IPS-20b (cell line): ENCODE results near the gene GTF3C5.
"Not testable (repeated sequence)": the region's sequence is repeated elsewhere in the genome, so short reads cannot be mapped to it uniquely, and the experiment has no call there.

ENCODE experiments used
- H3K27ac ChIP-seq: one replicate; pipeline ENCODE4 v1.5.1; 2013; ENCODE audit warnings: low read length
- H3K27me3 ChIP-seq: 2 replicates; pipeline ENCODE4 v1.6.1; 2013; ENCODE audit warnings: mild to moderate bottlenecking, low read length, inconsistent platforms; ENCODE audit not compliant: insufficient read depth
- H3K36me3 ChIP-seq: 2 replicates; pipeline ENCODE4 v1.6.1; 2013; ENCODE audit warnings: low read depth, mild to moderate bottlenecking, inconsistent platforms, low read length, moderate library complexity; ENCODE audit not compliant: insufficient read depth
- H3K4me1 ChIP-seq: 2 replicates; pipeline ENCODE4 v1.6.1; 2013; ENCODE audit warnings: mild to moderate bottlenecking, control low read depth, inconsistent platforms, low read length, moderate library complexity; ENCODE audit not compliant: insufficient read depth
- H3K4me3 ChIP-seq: 2 replicates; pipeline ENCODE4 v1.5.1; 2013; ENCODE audit warnings: mild to moderate bottlenecking, low read length, inconsistent platforms
- H3K9ac ChIP-seq: 2 replicates; pipeline ENCODE4 v1.6.1; 2013; ENCODE audit warnings: low read depth, mild to moderate bottlenecking, inconsistent platforms, low read length, moderate library complexity
- H3K9me3 ChIP-seq: 2 replicates; pipeline ENCODE4 v1.6.1; 2013; ENCODE audit warnings: mild to moderate bottlenecking, low read depth, low read length, inconsistent platforms; ENCODE audit not compliant: insufficient read depth

GTF3C5 gene

GRCh38 chr9:133076691-133077090 is 45.9 kb downstream of the GTF3C5 start:
- Histone ChIP-seq H3K27ac (no peak overlapping the region), H3K27me3 (no peaks in the 10 kb centered on the region), H3K9me3 (no peaks in the 10 kb centered on the region), H3K4me1 (no peaks in the 10 kb centered on the region), H3K9ac (no peak overlapping the region), H3K36me3 (no peaks in the 10 kb centered on the region), H3K4me3 (no peak overlapping the region)

DNA sequence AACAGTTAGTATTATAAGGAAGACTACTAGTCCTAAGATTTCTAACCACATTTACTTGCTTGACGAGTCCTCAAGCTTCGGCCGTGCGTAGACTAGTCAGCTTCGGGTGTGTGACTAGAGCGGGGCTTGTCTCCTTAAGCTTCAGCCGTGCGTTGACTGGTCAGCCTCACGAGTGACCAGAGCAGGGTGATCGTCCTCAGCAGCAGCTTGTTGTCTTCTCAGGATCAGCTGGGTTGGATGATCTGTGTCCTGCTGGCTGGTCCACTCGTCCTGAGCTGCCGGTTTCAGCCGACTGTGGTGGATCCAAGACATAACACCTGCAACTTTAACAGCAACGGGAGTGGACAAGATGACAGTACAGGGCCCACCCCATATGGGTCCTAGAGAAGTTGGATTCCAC is 47.7 kb downstream of the GTF3C5 start:
- Histone ChIP-seq H3K4me1 (no peaks in the 10 kb centered on the region), H3K9me3 (no peaks in the 10 kb centered on the region), H3K27ac (no peak overlapping the region), H3K9ac (no peak overlapping the region), H3K4me3 (no peak overlapping the region), H3K36me3 (no peaks in the 10 kb centered on the region), H3K27me3 (no peaks in the 10 kb centered on the region)

DNA sequence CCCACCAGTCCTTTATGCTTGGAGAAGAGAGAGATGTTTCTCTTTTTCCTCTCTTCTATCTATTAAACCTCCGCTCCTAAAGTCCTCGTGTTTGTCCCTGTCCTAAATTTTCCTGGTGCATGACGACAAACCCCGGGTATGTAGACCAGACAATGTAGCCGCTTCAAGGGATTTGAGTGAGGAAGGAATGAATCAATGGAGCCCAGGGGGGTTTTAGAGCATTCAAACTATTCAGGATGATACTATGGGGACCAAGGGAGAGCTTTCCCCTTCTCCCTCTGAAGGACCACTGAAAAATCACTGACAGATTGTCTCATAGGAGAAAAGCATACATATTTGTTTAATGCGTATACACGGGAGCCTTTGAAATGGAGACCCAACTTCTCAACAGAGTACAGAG is 49.4 kb downstream of the GTF3C5 start:
- no peak overlapping the region for H3K9ac ChIP-seq
- H3K4me1 ChIP-seq, result no peaks in the 10 kb centered on the region
- H3K9me3 ChIP-seq, result no peaks in the 10 kb centered on the region
- no peaks in the 10 kb centered on the region for H3K36me3 ChIP-seq
- no peak overlapping the region for H3K27ac ChIP-seq
- no peak overlapping the region for H3K4me3 ChIP-seq
- no peaks in the 10 kb centered on the region for H3K27me3 ChIP-seq

- H3K27me3 ChIP-seq, H3K27ac ChIP-seq, H3K4me1 ChIP-seq, H3K36me3 ChIP-seq, H3K9me3 ChIP-seq, H3K4me3 ChIP-seq, H3K9ac ChIP-seq: not testable (repeated sequence)
Observed at GRCh38 chr9:133080786-133081779, 50.3 kb downstream of the GTF3C5 start.

- H3K9ac ChIP-seq, H3K27ac ChIP-seq, H3K4me3 ChIP-seq, H3K36me3 ChIP-seq, H3K27me3 ChIP-seq, H3K4me1 ChIP-seq, H3K9me3 ChIP-seq: not testable (repeated sequence)
Observed at GRCh38 chr9:133081957-133082644, 51.3 kb downstream of the GTF3C5 start.

- not testable (repeated sequence) for H3K9ac ChIP-seq, H3K9me3 ChIP-seq, H3K27ac ChIP-seq, H3K36me3 ChIP-seq, H3K4me3 ChIP-seq, H3K27me3 ChIP-seq, H3K4me1 ChIP-seq
Observed at GRCh38 chr9:133083688-133084087, 52.9 kb downstream of the GTF3C5 start.

DNA sequence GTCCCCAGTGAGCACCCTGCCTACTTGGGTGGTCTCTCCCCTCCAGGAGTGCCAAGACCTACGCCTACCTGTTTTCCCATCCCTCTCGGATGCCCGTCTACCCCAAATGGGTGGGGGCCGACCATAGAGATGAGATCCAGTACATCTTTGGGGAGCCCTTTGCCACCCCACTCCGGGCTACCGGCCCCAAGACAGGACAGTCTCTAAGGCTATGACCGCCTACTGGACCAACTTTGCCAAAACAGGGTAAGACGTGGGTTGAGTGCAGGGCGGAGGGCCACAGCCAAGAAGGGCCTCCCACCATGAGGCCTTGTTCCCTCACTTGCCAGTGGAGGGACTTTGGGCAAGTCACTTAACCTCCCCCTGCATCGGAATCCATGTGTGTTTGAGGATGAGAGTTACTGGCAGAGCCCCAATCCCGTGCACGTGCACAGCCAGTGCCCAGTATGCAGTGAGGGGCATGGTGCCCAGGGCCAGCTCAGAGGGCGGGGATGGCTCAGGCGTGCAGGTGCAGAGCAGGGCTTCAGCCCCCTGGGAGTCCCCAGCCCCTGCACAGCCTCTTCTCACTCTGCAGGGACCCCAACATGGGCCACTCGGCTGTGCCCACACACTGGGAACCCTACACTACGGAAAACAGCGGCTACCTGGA is 55.5 kb downstream of the GTF3C5 start:
- not testable (repeated sequence) for H3K4me1 ChIP-seq

DNA sequence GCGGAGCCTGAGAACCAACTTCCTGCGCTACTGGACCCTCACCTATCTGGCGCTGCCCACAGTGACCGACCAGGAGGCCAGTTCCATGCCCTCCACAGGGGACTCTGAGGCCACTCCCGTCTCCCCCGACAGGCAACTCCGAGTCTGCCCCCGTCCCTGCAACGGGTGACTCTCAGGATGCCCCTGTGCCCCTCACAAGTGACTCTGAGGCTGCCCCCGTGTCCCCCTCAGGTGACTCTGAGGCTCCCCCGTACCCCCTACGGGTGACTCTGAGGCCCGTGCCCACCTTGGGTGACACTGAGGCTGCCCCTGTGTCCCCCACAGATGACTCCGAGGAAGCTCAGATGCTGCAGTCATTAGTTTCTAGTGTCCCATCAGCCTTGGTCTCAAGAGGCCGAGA is 56.1 kb downstream of the GTF3C5 start:
- no peaks in the 10 kb centered on the region for H3K9me3 ChIP-seq
- no peaks in the 10 kb centered on the region for H3K36me3 ChIP-seq
- no peaks in the 10 kb centered on the region for H3K4me1 ChIP-seq
- no peak overlapping the region for H3K27ac ChIP-seq
- H3K27me3 ChIP-seq, result no peaks in the 10 kb centered on the region
- no peak overlapping the region for H3K9ac ChIP-seq
- H3K4me3 ChIP-seq, result no peak overlapping the region

More for the DNA sequence above, 55.5 kb downstream of the GTF3C5 start:
- H3K4me3 ChIP-seq, H3K27me3 ChIP-seq, H3K36me3 ChIP-seq, H3K9ac ChIP-seq, H3K27ac ChIP-seq, H3K9me3 ChIP-seq: not testable (repeated sequence)

DNA sequence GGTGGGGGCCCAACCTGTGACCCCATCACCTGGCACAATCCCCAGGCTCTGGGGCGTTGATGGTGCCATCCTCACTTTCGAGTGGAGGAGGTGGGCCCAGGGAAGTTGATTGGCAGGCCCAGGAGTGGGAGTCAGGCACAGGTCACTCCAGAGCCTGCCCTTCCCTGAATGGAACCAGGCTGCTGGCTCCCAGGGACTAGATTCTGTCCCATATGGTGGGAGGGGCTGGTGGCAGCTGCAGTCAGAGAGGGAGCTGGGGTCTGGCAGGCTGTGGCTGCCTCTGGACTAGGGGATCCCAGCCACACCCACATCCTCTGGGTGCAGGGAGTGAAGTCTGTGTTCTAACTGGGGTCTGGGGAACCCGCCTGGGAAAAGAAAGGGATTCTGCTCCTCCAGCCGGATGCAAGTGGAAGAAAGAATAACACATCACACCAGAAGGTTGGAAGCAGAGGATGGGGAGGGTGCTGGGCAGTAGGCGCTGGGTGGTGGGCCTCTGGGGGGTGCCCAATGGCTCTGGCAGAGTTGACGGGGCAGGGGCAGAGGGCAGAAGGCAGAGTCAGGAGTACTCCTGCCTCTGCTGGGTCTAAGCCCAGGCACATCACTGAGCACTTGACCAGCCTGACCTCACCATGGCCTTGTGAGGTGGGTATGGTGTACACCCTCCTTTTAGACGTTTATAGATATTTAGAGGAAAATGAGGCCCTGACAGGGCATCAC is 56.8 kb downstream of the GTF3C5 start:
- H3K9ac ChIP-seq, result no peak overlapping the region
- H3K36me3 ChIP-seq, result no peaks in the 10 kb centered on the region
- H3K4me3 ChIP-seq, result no peak overlapping the region
- H3K27ac ChIP-seq, result no peak overlapping the region
- H3K27me3 ChIP-seq, result no peaks in the 10 kb centered on the region
- no peaks in the 10 kb centered on the region for H3K9me3 ChIP-seq
- no peaks in the 10 kb centered on the region for H3K4me1 ChIP-seq

- Histone ChIP-seq H3K36me3 (no peaks in the 10 kb centered on the region), H3K4me3 (no peak overlapping the region), H3K27ac (no peak overlapping the region), H3K9ac (no peak overlapping the region), H3K27me3 (no peaks in the 10 kb centered on the region), H3K4me1 (no peaks in the 10 kb centered on the region), H3K9me3 (no peaks in the 10 kb centered on the region)
Observed at GRCh38 chr9:133088146-133088750, 57.5 kb downstream of the GTF3C5 start.

DNA sequence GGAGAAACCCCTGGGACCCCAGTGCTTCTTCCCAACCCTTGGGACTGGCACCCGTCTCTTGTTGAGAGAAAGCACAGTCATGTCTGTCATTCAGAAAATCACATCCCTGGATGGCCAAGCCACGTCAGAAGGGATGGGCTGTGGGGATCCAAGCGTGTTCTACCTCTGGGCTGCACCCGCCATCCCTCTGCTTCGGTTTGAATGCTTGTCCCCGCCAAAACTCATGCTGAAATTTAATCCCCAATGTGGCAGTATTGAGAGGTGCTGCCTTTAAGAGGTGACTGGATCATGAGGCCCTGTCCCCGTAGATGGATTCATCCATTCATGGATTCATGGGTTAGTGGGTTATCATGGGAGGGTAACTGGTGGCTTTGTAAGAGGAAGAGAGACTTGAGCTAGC is 58.0 kb downstream of the GTF3C5 start:
- no peak overlapping the region for H3K9ac ChIP-seq
- H3K4me3 ChIP-seq, result no peak overlapping the region
- no peak overlapping the region for H3K27ac ChIP-seq
- H3K4me1 ChIP-seq, result no peaks in the 10 kb centered on the region
- no peaks in the 10 kb centered on the region for H3K9me3 ChIP-seq
- H3K36me3 ChIP-seq, result no peaks in the 10 kb centered on the region
- no peaks in the 10 kb centered on the region for H3K27me3 ChIP-seq
